Stimulated activated CD8-positive, alpha-beta memory T cell treated with anti-CD3 and anti-CD28 coated beads, Interleukin-15, amount 100 ng/mL, for 4 hours (primary cell): ENCODE results near the gene PLD5.
"Not testable (repeated sequence)": the region's sequence is repeated elsewhere in the genome, so short reads cannot be mapped to it uniquely, and the experiment has no call there.

Experiments used
- DNase-seq, 2 donors: peaks; one replicate each; pipeline ENCODE4 v3.0.0-alpha.2; 2020; ENCODE audit warnings: low read depth in 2 of 2

Gene PLD5

DNA sequence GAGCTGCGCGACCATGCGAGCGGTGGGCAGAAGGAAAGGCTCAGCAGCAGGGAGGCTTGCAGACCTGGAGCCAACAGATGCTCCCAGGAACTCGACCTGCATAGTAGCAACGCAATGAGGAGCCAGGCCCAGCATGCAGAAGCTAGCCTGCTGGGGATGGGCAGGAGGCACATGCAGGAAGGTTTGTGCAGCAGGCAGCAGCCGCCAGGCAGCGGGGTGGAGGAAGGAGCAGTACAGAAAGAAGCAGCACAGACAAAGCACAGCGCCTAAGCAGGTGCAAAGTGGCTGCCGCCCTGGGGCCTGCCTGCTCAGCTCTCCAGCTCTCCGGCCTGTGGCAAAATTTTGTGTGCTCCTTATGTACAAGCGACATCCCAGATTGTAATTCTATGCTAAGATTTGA is 312.1 kb downstream of the PLD5 start:
- DNase-seq = no peak

DNA sequence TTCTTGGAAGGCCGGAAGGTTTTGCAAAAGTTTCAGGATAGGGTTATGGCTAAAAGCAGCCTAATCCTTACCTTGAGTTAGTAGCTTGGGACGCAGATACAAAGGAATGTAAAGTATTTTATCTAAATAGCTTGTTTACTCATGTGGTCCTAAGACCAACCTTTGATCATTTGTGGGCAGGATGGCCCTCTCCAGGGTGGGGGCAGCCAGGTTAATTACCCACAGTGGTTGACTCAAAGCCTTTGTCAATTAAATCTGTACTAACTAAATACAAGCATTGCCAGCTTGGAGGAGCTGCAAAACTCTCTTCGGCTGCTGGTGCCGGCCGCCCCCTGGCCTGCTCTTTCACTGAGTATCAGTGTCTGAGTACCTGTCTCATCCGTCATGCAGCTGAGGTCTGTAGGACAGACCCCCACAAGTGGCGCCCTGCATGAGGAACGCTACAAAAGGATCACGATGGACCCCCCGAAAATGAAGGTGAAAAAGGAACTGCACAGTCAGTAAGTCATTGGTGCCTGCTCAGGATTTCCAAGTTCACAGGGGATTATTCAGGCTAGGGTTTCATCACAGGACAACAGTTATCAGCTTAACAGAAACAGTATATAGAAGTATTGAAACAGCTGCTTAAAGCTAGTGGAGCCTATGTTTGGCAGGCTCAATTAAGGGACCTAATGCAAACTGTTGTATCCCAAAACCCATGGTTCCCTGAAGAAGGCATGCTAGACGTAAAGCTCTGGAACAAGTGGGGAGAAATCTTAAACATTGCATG is 313.1 kb downstream of the PLD5 start:
- DNase-seq = no peak

DNA sequence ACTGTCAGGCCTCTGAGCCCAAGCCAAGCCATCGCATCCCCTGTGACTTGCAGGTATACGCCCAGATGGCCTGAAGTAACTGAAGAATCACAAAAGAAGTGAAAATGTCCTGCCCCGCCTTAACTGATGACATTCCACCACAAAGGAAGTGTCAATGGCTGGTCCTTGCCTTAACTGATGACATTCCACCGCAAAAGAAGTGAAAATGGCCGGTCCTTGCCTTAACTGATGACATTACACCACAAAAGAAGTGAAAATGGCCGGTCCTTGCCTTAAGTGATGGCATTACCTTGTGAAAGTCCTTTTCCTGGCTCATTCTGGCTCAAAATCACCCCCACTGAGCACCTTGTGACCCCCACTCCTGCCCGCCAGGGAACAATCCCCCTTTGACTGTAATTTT is 314.2 kb downstream of the PLD5 start:
- DNase-seq = not testable (repeated sequence)

DNA sequence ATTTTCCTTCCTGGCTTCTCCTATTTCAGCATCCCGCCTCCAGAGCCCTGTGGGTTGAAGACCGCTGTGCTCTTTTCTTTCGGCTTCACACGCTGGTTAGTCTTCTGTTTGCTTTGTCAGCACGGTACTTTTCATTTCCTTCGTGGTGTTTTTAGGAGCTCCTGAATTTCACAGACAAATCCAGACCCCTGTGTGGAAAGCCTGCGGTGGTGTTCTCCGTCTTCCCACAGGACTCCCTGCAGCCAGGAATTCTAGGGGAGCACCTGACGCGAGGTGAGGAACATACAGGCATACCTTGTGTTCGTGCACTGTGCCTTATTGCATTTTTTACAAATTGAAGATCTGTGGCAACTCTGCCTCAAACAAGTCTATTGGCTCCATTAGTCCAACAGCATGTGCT is 315.4 kb downstream of the PLD5 start:
- no peak for DNase-seq

DNA sequence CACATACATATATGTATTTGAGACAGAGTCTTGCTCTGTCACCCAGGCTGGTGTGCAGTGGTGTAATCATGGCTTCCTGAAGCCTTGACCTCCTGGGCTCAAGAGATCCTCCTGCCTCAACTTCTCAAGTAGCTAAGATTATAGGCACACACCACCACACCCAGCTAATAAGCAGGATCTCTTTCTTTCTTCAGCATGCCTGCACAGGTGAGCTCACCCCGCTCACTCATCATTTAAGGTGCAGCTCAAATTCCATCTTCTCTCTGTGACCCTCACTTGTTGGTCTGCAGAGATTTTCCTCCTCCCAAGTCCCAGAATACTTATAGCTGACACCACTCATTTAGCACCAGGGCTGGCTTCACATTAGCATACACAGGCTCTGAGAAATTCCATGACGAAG is 316.5 kb downstream of the PLD5 start:
- DNase-seq = no peak

DNA sequence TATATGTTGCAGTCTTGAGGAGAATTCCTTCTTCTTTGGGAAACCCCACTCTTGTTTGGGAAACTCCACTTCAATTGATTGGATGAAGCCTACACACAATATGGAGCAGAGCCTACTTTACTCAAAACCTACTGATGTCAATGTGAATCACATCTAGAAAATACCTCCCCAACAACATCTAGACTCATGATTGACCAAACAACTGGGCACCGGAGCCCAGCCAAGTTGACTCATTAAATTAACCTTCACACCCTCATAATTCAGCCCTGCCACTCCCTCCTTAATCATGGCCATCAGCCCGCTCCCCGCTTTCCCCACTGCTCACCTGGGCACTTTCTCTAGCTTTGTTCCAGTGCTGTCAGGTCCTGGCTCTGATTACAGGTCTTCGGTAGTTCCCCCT is 317.5 kb downstream of the PLD5 start:
- DNase-seq = no peak

DNA sequence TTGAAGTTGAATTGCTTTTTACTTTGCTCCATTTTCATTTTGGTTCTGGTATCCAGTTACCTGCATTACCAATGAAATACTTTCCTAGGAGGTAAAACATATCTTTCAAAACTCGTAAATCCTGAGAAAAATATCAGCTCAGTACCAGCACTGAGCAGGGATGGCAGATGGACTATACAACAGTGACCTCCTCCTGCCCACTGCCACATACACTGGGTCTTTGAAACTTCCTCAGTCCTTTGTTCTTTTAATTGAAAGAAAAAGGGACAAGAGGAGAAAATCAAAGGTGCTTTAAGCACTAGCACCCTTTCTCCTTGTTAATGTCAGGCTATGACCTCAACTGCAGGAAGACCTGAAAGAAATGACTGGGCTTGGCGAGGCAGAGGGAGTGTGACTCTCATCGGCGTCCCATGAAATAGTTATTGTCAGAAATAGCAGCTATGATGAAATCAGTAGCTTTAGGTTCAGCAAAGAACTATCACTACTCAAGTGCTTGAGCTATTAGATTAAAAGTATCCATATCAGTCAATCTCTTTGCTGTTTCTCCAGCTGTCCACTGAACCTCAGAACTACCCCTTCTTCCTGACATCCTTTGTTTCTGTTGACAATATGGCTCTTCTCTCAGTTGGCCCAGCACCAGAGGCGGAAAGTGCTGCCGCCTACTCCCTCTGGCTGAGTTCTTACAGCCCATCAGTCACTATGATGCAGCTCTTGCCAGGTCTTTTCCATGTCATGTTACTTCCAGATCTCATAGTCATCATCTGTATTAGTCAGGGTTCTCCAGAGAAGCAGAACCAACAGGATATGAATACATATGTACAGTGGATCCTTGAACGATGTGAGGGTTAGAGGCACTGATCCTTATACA is 318.6 kb downstream of the PLD5 start:
- no peak for DNase-seq

DNA sequence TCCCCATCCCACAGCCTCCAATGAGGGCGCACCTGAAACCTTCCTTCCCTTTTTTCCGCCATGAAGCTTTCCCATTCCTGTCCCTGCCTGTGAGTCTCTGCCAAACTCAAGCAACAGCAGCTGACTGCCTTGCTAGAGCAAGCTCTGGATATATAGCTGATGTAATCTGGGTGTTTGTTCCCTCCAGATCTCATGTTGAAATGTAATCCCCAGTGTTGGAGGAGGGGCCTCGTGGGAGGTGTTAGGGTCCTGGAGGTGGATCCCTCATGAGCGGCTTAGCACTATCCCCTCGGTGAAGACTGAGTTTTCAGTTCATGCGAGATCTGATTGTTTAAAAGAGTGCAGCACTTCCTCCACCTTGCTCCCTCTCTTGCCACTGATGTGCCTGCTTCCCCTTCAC is 321.2 kb downstream of the PLD5 start:
- no peak for DNase-seq

DNA sequence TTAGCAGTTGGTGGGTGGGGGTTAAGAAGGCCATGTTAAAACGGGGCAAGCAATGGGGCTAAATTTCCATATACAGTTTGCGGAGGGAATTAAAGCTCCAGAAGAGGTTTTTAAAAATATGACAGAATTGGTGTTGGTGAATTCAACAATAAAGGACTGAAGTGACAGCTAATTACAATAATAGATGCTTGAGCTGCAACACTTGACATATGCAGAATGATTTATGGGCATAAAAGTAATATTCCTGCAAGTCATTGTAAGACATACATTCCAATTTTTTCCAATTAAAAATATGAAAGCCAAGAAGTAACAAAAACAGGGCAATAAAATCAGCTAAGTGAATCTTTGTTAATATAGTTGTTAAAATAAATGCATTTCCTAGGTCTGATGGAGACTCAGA is 323.4 kb downstream of the PLD5 start:
- DNase-seq = no peak

DNA sequence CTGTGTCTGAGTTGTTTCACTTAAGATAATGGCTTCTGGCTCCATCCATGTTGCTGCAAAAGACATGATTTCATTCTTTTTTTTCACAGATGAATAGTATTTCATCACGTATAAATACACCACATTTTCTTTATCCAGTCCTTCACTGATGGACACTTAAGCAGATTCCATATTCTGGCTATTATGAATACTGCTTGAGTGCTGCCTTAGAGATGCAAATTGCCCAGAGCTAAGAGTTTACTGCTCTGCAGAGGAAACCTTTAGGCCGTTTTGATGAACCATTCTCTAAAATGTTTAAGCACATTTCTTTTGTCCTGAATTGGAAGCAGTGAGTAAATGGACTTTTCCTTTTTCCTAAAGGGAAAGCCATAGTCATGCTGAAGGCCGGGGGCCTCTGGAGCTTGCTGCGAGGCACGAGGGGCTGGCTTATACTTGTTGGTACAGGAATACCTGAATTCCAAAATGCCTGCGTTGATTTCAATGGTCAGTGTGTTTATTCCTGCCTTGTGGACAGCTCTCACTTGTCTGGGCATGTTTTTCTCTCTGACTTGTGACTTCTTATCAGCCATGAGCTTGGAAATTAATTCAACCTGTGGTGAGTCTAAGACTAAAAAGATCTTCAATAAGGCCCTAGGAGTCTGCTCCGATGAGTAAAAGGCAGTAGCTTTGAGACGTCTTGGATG is 324.6 kb downstream of the PLD5 start:
- no peak for DNase-seq

DNA sequence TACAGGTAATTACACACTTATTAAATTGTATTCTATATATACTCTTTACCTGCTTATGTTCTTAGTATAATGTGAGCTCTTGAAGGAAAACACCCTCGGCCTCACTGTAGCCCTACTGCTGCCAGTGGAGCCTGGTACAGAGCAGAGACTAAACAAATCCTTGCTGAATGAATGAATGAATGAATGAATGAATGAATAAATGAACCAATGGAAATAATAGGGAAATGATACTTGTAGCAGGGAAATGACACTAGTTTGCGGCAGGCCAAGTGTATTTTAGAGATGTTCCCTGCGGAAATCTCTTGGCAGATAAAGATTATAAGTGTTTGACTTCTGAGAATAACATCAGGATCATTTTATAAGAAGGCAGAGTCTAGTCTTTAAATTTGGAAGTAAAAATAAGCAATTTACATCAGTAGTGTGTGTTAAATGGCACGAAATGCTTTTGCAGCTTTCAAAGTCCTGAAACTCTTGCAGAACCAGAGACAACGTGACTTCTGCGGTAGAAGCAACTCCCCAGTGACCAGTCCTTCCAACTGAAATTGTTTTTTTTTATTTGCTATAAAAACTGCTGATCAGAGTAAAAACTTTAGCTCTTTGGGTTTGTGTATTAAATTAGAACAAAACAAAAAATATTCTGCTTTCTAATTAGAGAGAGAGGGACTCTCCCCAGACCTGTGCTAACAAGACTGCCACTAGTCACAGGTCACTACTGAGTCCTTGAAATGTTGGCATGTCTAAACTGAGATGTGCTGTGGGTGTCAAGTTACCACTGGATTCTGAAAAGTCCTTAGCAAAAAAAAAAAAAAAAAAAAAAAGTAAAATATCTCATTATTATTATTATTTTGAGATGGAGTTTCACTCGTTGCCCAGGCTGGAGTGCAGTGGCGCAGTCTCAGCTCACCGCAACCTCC is 326.3 kb downstream of the PLD5 start:
- DNase-seq = no peak

DNA sequence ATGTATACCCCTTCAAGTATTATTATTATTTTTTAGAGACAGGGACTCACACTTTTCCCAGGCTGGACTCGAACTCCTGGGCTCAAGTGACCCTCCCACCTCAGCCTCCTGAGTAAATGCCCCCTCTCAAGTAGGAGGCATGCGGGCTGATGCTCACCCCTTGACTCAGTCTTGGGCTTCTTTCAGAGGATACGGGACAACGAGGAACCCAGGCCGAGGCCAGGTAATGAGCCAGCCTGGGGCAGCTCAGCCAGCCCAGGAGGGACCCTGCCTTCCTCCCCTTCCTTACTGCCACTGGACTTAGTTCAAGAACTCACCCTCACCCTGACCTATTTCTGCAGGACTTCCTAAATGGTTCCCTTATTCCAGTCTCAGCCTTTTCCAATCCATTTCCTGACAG is 327.6 kb downstream of the PLD5 start:
- DNase-seq = no peak

DNA sequence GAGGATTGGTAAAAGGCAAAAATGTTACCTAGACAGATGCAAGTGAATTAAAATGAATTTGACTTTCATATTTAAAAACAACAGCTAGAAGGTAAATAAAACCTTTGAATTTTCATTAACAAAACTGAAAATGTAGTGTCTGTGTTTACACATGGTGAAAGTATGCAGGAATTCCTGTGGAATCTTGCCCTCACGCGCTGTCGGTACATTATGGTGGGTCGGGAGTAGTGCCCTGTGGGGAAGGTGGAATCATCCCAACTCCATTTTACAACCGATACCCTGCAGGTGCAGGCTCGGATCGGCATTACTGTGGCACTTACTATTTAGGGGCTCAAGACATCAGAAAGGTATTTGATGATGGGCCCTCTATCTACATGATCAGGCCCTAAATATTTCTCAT is 328.4 kb downstream of the PLD5 start:
- DNase-seq = no peak

DNA sequence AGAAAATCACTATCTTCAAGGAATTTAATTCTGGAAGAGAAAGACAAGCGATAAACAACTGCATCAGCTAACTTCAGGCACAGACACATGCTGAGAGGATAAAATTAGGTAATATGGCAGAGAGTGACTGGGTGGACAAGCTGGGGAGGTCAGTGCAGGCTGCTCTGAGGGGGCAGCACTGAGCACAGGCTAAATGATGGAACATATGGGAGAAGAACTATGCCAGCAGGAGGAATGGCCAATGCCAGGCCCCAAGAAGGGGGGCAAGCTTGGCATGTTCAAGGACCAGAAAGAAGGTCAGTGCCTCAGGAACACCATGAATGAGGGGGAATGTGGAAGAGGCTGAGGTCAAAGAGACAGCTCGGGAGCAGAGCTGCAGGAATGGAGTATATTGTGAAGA is 334.9 kb downstream of the PLD5 start:
- DNase-seq = no peak

DNA sequence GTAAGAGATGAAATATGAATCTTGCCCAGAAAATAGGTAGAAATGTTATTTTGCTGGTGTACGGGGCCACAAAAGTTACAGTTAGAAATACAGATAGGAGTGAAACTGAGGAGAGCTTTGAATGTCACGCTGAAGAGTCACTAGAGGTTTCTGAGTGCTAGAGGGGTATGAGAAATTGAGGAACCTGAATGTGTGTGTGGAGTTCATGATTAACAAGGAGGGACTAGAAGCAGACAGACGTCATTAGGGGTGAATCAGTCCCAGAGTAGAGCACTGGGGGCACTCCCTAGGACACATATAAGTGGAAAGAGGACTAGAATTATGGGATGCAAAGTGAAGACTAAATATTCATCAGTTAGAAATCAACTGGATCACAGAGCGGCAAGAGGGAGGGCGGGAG is 336.7 kb downstream of the PLD5 start:
- DNase-seq = no peak

DNA sequence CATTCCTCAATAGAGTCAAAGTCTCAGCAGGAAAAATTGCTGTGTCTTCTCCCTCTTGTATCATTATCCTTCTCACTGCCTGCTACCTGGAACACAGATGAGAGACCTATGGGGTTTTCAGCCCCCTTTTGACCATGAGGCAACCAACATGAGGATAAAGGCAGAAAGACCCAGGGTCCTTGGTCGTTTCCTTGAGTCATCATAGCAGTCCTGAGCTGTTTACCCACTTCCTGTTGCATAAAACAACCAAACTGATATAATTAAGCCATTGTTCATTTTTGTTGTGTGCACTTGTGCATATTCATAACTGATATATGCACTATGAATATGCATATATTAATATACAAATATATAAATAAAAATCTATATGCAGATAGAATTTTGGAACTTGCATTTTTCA is 337.3 kb downstream of the PLD5 start:
- no peak for DNase-seq

DNA sequence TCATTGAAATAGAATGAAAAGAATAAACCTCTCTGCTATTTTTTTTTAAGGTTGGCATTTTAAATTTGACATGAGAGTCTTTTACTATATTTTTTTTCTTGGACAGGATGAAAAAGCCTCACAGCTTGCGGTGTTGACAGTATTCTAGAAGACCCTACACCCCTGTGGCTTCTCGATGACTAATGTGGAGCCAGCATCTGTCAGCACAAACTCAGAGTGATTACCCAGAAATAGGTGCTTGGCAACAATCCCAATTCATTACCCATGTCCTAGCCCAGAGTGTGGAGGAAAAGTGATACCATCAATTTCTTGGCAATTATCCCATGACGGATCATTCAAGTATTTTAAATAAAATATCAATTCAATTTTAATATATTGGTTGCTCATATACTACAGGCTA is 338.8 kb downstream of the PLD5 start:
- no peak for DNase-seq

DNA sequence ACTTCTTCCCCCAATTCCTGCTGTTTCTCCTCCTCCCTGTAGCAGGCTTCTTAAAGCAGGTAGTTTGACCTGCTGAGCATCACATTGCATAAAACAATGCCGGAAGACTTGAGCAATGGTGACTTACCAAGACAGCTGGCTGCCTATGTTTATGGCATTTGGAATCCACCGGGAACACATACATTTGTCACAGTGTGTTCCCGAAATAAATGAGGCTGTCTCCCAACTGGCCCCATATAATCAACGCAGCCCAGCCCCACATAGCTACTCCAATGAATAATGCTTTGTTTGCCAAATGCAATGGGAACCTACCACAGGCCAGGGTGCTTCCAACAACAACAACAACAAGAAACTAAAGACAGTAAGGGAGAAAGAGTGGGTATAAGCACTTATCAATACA is 339.5 kb downstream of the PLD5 start:
- no peak for DNase-seq

DNA sequence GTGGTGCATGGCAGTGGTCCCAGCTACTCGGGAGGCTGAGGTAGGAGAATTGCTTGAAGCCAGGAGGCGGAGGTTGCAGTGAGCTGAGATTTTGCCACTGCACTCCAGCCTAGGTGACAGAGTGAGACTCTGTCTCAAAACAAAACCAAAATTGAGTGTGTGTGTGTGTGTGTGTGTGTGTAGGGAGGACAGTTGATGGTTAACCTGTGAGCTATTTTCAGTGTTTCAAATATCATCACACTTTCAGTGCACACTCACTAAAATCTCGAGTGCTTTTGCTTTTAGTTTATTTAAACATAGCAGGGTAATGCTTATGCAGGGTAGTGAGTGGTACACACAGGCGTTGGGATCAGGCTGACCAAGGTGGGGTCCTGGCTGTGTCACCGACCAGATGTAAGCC is 344.7 kb downstream of the PLD5 start:
- not testable (repeated sequence) for DNase-seq

DNA sequence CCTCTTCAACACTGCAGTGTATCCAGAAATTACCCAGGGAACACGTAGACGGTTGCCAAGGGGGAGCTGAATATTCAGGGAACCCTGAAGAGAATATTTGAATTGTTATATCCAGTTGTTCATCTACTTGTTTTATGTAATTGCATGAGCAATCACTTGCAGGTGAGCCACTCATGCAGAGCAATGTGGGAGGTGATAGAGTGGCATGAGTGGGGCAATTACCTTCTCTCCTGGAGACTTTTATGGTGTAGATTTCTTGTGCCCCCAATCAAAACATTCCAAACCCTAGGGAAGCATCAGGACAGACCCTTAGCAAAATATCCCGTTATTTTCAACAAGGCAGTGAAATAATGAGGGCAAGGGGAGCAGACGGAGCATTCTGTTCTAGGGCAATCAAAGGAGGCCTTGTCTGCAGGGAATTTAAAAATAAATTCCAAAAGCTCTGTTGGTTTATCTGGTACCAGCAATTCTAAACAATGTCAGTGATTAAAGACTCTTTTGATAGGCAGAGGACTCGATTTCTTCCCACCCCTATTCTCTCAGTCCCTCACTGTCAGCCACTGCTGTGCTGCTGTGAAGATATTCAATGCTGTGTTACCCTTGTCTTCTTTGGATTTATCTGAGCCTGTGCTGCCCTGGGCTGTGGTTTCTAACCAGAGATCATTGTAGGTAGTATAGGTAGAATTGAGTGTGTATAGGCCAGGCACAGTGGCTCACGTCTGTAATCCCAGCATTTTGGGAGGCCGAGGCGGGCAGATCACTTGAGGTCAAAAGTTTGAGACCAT is 345.4 kb downstream of the PLD5 start:
- no peak for DNase-seq

DNA sequence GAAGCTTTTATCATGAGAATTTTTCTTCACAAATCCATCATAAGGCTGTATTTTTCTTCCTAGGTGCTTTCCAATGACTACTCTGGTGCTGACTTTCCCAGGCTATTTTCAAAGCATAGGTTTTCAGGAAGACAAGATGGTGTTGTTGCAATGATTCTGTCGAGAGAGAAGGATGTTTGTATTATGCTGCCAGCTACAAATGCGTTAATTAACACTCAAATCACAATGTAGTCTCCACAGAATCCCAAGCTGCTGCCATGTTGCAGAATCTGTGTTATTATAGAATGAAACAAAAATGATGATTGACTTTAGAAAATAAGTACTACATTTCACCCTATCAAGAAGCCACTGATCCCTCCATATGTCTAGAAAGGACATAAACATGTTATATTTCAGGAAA is 346.1 kb downstream of the PLD5 start:
- DNase-seq = no peak
